DMS 273 (cell line): ENCODE measurements around the gene TARS3.

ENCODE experiments used
- DNase-seq: peaks from one replicate; lab custom pipeline; 2025; ENCODE audit not compliant: unreplicated experiment; lab: John Stamatoyannopoulos, UW

The TARS3 gene

DNA sequence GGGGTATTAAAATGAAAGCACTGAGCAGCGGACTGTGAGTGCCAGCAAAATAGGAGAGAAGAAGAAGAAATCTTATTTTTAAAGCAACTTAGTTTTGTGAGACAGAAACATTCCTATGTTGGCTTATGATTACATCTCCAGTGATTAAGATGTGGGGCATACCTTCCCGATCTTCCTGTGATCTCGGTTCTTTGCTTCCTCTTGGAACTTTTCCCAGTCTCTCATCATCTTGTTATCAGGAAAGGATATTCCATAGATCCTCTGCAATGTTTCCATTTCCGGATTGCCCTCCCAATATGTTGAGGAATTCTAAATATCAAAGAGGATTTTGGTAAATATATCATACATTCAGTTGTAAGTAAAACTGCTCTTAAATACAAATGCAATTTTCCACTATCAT is 22.2 kb downstream of the TARS3 start:
- DNase-seq, result no peak

- no peak for DNase-seq
These were observed 26.0 kb downstream of the TARS3 start for GRCh38 chr15:101698314-101698713.

DNA sequence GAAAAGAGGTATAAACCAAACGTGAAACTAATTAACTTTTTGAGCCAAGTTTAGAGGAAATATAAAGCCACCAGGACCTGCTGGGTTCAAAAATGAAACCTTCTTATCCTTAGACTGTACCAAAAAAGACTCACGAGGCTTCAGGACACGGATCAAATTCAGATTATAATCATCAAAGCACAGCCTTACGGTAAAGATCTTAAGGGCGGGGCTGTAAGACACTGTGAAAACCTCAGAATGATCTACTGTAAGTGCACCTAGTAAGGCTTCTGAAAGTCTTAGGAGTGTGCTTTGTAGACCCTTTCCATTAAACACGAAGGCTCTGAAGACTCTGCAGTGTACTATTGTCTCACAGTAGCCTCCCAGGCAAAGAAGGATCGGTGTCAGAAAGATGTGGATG is 26.8 kb downstream of the TARS3 start:
- DNase-seq, result no peak

DNA sequence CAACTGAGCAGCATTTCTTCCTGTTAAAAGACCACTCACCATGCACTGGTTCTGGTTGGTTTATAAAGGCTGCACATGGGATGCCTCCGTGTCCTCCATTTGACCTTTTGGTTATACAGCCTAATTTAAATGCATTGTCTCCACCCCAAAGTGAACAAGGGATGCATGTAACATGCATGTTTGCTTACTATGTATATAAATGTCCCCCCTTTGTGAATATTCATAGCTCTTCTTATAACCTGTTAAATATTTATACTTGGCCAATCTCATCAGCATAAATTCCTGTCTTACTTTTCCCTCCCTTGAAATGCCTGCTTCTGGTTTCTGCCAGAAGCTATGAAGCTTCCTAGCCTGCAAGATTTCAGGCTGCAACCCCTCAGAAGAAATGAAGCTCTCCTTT is 27.4 kb downstream of the TARS3 start:
- DNase-seq, result no peak

DNA sequence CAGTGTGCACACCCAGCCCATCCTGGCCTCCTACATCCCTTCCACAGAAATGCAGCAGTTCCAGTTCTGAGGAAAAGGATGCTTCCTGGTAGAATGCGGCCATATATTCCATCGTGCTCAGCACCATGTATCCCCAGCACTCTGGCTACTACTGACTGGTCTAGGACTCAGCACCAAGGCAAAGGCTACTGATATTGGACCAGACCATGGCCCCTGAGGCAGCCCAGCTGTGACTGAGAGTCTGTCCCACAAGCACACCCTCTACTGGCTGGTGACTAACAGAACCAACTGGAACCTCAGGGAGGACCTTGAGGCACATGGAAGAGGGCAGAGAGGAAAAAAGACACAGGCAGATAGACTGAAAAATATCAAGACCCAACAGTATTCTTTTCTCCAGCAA is 30.0 kb downstream of the TARS3 start:
- DNase-seq, result no peak

DNA sequence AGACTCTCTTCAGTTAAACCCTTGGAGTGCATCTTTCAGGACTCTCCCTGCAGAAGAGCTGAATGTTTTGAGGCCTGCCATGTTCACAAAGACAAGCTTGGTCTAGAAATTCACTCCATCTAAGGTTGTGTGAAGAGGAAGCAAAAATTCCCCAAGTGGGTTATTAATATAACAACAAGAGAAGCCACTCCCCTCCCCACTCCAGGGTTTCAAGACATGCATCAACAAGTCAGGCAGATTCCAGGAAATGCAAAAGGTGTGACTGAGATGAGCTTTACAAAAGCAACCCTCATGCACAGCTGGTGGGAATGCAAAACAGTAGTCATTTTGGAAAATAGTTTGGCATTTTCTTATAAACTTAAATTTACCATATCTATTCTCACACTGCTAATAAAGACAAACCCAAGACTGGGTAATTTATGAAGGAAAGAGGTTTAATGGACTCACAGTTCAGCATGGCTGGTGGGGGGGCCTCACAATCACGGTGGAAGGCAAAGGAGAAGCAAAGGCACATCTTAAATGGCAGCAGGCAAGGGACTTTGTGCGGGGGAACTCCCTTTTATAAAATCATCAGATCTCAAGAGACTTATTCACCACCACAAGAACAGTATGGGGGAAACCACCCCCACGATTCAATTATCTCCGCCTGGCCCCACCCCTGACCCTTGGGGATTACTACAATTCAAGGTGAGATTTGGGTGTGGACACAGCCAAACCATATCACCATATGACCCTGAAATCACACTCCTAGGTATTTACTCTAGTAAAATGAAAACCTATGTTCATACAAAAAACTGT is 31.3 kb downstream of the TARS3 start:
- DNase-seq, result no peak

- DNase-seq, result no peak
These were observed 34.4 kb downstream of the TARS3 start for GRCh38 chr15:101689901-101690300.

DNA sequence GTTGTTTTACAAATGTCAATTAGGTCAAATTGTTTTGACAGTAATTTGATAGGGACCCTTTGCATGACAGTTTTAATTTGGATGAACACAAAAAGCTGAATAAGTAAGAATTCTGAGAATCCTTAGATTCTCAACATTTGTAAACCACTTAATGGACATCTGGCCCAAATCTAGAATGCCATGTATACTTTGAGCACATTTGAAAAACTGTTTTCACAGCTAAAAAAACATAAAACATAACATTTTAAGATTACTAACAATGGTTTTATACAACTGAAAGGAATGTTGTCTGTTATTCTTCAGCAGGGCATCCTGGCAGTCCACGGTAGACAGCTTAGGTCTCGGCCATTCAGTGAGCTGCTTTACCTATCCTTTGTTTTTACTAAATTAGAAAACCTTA is 37.6 kb downstream of the TARS3 start:
- no peak for DNase-seq

DNA sequence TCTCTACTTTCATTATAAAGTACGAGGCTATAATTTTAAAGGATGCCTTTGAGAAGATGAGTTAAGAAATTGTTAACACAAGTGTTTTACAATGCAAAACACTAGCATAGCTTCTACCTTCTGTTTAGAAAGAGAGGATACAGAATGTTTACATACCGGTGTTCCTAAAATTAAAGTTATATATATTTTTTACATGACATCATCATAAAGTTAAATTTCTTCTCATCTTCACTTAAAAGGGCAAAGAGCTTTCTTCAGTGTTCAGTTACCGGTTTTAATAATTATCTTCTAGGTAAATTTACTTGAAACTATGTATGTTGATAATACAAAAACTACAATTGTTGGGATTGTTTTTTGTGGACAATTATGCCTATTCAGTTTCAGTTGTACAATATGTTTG is 39.4 kb downstream of the TARS3 start:
- no peak for DNase-seq

DNA sequence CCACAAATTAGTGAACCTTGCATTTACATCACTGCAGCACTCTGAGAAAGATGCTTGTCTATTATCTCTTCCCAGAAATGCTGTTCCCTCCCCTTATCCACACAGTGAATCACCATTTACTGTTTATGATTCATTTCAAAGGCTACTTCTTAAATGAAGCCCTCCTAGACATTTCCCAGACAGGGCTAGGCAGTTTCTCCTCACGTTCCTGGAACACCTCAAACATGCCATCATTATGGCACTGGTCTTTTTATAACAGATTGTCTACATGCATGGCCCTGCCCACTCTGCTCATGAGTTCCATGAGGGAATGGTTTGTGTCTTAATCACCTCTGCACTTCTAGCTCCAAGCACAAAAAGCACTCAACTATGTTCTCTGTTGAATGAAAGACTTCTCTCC is 39.9 kb downstream of the TARS3 start:
- DNase-seq, result no peak

DNA sequence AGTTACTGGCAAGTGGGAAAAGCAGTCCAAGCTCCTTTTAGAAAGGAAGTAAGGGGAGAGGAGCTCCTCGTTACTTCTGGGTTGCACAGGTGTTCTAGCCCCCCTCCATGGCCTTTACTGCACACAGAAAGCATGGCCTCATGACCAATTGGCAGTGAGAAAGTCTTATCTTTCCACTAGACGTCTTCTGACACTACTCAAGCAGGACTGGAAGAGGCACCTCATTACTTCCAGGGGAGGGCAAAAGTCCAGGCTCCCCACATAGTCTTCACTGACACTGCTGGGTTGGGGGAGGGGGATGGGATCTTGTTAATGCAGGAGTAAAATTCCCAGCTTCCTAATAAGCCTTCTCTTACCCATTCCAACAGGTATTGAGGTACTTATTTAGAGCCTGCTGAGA is 44.5 kb downstream of the TARS3 start:
- no peak for DNase-seq

- DNase-seq, result peak; percentile 78
These were observed 47.3 kb downstream of the TARS3 start for GRCh38 chr15:101676921-101677329.

GRCh38 chr15:101675796-101676582 is 48.3 kb downstream of the TARS3 start:
- no peak for DNase-seq

DNA sequence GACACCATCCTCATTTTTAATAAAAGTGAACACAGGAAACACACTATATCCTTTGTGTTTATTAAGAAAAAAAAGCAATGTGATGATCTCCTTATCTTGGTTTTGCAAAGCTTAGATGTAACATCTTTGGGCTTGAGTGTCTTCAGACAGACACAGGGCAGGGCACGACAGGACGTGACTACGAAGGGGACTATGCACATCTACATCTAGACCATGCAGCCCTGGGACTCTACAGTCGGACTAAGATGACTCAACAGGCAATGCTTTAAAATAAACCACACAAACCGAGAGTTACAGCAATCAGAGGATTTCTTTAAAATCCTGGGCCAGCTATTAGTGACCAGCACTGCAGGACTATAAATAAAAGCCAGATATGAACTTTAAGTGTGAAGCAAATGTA is 49.3 kb downstream of the TARS3 start:
- no peak for DNase-seq

DNA sequence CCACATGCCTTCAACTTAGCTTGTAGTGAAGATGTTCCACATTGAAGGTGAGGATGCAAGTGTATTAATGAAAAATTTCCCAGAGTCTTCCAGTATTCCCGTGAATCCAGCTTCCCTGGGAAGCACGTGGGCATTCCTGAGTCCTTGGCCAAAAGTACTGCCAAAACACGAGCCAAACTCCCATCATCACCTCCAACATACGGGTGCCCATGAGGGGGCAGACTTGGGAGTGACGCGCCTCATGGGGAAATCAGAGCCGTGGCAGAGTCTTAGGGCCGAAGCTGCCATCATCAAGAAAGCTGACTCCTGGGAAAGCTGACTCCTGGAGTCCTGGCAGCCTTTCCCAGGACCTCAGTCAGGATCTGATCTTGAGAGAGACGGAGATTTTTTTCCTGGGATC is 52.0 kb downstream of the TARS3 start:
- DNase-seq, result no peak

- DNase-seq, result no peak
These were observed 54.5 kb downstream of the TARS3 start for GRCh38 chr15:101669744-101670143.

GRCh38 chr15:101667881-101668280 is 56.4 kb downstream of the TARS3 start:
- no peak for DNase-seq

GRCh38 chr15:101664303-101664913 is 59.9 kb downstream of the TARS3 start:
- DNase-seq, result peak; percentile 19

GRCh38 chr15:101662203-101662602 is 62.1 kb downstream of the TARS3 start:
- DNase-seq, result no peak

GRCh38 chr15:101660005-101660404 is 64.3 kb downstream of the TARS3 start:
- DNase-seq, result peak; percentile 23

- DNase-seq, result peak; percentile 55
These were observed 66.1 kb downstream of the TARS3 start for GRCh38 chr15:101657968-101658784.
